Activated CD4-positive, CD25-positive, alpha-beta regulatory T cell treated with anti-CD3 and anti-CD28 coated beads, Interleukin-2, amount 50 U/mL, for 16 hours (primary cell): Measurements from ENCODE around the gene PCP4.

ENCODE experiments used
- DNase-seq: peaks from one replicate; pipeline ENCODE4 v3.0.0-alpha.2; 2020; ENCODE audit warnings: low read depth, low spot score

Gene PCP4

GRCh38 chr21:39972976-39973770 lies 105.9 kb downstream of the PCP4 start:
- no peak for DNase-seq

GRCh38 chr21:39976800-39977199 lies 109.6 kb downstream of the PCP4 start:
- DNase-seq: no peak
